Posterior cingulate gyrus (tissue), 11 donors: ENCODE data around the gene PHLPP1.
"Not testable (repeated sequence)": the region's sequence is repeated elsewhere in the genome, so short reads cannot be mapped to it uniquely, and the experiment has no call there.

Source experiments
- DNase-seq, 10 donors: peaks; one replicate each; pipeline versions ENCODE4 v3.0.0 to v3.0.0-alpha.2; 2020 to 2021; ENCODE audit warnings: mixed read lengths in 3 of 10
- intact Hi-C: fragments of 100-400 bp; cut with DNase I; formaldehyde crosslinking; loops from one replicate; pipeline ENCODE4 v1.15.1; 2023

The PHLPP1 gene

DNA sequence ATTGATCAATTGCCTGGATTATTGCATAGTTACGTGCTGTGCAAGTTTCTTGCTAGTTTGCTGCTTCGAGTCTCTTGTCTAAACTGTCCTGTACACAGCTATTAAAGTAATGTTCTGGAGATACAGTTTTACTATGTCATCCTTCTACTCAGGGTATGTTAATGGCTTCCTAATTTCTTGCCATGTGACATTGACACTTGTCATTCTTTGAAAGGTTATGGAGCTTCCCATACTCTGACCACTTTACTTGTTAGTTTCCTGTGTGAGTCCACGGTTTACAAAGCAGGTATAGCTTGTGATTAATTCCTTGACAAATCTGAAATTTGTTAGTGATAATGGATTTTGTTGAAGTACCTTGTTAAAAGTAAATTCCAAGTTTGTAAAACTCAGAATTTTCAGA is 80.5 kb downstream of the PHLPP1 start:
- DNase-seq = no peak
- intact Hi-C loops = no loop called here

DNA sequence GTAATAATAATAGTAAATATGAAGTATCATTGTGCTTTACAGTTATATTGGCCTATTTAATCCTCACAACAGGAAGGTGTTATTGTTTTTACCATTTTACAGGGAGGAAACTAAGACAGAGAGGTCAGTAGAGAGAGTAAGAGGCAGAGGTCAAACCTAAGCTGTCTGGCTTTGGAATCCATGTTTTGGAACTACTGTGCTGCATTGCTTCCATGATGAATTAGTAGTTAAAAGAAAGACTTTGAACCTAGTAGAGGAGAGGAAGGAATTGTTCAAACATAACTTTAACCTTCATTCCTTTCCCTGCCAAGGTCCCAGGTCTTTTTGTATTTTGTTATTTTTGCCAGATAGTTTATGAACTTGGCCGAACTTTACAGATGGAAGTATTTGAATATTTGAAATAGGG is 80.9 kb downstream of the PHLPP1 start:
- intact Hi-C loops = no loop called here

DNA sequence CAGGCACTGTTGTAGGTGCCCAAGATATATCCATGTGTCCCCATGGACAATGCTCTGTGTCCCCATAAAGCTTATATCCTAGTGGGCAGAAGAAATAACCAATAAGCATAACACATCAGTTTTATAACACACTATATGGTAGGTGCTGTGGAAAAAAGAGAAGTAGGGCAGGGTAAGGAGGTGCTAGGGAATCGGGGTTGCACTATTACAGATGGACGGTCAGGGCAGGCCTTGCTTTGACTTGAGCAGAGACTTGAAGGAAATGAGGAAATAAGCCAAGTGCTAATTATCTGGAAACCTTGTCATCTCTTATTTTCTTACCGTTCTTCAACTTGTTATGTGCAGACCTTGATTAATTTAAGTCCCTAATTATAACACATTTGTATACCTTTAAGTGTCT is 82.0 kb downstream of the PHLPP1 start:
- intact Hi-C loops = no loop called here

More for the DNA sequence above, 80.9 kb downstream of the PHLPP1 start:
- DNase-seq = no peak

DNA sequence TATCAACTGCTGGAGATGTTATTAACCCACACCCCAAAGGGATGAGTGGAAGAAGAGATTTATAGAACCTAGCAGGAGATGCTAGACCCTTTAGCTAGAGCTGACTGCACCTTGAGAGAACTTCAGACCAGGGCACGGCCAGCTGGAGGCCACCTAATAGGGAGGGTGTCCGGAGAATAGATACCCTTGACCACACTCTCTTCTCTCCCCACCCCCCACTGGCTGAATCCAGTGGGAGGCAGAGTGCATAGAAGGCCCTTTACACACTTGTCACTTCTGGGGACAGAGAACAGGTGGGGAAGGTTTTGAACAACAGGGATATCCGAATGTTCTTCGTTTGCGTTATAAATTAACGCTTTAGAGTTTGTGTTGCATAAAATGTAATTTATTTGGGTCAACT is 84.6 kb downstream of the PHLPP1 start:
- DNase-seq = peak in 1 of 10 donors; percentile 65
- intact Hi-C loops = loop anchor here (5.0 kb wide), 1 partner anchor 78 kb away; no protein-coding TSS in a partner anchor

More for the DNA sequence above, 82.0 kb downstream of the PHLPP1 start:
- DNase-seq = no peak

GRCh38 chr18:62802523-62802922 is 87.2 kb downstream of the PHLPP1 start:
- intact Hi-C loops = loop anchor here (5.0 kb wide), 1 partner anchor 80 kb away; no protein-coding TSS in a partner anchor
- DNase-seq = no peak

GRCh38 chr18:62807396-62807795 is 92.1 kb downstream of the PHLPP1 start:
- DNase-seq = no peak
- intact Hi-C loops = no loop called here

DNA sequence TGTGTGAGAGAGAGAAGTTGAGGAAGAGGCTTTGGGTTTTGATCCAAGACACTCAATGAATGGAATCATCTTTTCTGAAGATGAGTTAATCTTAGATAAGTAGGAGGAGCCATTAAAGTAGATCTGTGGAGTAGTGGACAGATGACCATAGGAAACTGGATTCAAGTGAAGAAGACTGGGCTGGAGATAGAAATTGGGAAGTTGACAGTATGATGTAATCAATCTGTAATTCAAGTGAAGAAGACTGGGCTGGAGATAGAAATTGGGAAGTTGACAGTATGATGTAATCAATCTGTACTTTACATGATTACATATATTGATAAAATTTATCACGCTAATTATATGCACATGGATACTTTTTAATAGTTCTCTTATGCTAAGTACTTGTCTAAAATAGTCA is 92.8 kb downstream of the PHLPP1 start:
- no peak for DNase-seq
- intact Hi-C loops = no loop called here

DNA sequence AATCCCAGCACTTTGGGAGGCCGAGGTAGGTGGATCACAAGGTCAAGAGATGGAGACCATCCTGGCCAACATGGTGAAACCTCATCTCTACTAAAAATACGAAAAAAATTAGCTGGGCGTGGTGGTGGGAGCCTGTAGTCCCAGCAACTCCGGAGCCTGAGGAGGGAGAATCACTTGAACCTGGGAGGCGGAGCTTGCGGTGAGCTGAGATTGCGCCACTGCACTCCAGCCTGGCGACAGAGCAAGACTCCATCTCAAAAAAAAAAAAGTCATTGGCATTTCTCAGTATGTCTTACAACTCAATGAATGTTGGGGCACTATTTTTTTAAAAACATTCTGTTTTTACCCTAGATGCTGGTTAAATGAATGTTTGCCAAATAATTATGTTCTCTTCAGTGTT is 94.1 kb downstream of the PHLPP1 start:
- DNase-seq, intact Hi-C loops: not testable (repeated sequence)

DNA sequence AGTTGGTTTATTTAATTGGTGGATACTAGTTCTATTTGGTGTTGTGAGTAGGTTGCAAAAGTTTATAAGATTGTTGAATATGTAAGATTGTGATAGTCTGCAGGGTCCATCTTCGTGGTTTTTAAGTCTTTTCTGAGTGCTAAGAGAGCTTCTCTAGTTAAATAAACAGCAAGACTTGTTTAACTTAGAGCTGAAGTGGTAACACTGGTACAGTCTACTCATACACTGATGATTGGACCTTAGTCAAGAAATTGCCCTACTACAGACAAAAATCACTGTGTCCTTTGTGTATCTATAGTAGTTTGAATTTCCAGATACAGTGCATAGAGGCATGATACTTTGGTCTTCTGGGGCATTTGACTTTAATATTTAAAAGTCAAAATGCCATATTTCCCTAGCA is 94.6 kb downstream of the PHLPP1 start:
- intact Hi-C loops = no loop called here
- DNase-seq = no peak

DNA sequence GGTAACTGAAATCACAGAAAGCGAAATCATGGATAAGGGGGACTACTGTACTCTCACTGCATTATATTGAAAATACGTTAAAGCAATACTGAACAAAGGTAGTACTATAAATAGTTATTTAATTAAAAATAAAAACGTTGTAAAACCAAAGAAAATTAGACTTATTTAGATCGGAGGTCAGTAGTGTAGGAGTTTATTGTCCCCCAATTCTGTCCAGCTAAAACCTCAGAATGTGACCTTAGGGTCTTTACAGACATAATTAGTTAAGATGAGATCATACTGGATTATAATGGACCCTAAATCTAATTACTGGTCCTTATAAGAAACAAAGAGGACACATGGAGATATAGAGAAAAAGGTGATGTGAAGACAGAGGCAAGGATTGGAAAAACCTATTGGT is 95.3 kb downstream of the PHLPP1 start:
- DNase-seq = no peak
- intact Hi-C loops = no loop called here

- DNase-seq = no peak
- intact Hi-C loops = no loop called here
Observed at GRCh38 chr18:62811674-62812073, 96.3 kb downstream of the PHLPP1 start.

DNA sequence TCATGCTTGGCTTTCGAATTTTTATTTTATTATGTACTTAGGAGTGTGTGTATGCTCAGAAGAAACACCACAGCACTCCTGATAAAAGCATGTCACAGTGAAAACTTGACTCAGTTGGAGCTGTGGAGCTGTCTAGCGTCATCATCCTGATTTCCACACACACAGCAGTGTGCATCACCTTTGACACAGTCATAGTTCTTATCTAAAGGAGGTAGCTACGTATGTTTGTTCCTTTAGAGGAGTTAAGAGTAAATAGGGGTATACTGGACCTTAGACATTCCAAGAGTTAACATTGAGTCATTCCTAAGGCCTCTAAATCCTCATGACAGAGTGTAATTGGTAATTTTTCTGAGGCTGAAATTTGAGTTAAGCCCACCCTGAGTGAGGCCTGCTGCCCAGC is 96.9 kb downstream of the PHLPP1 start:
- intact Hi-C loops = no loop called here
- DNase-seq = no peak

DNA sequence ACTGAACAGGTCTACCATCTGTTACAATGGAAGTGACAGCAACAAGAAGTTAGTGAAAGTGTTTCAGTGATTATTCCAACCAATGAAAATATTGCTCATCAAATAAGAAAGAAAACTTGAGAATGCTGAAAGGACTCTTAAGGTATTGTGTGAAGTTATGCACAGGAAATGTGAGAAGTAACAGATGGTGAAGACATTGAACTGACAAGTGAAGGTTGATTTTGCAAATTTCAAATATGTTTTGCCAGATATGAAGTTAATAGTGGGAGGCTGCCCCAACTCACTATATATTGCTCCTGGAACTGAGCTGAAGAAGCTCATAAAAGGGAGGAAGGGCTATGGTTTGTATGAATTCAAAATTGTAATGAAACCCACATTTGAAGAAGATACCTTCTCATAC is 97.5 kb downstream of the PHLPP1 start:
- intact Hi-C loops = no loop called here
- no peak for DNase-seq

GRCh38 chr18:62814132-62814759 is 98.9 kb downstream of the PHLPP1 start:
- intact Hi-C loops = no loop called here
- DNase-seq = no peak

- intact Hi-C loops = no loop called here
- DNase-seq = no peak
Observed at GRCh38 chr18:62825382-62825781, 110.0 kb downstream of the PHLPP1 start.

GRCh38 chr18:62827397-62827796 is 112.1 kb downstream of the PHLPP1 start:
- intact Hi-C loops = no loop called here
- DNase-seq = no peak

DNA sequence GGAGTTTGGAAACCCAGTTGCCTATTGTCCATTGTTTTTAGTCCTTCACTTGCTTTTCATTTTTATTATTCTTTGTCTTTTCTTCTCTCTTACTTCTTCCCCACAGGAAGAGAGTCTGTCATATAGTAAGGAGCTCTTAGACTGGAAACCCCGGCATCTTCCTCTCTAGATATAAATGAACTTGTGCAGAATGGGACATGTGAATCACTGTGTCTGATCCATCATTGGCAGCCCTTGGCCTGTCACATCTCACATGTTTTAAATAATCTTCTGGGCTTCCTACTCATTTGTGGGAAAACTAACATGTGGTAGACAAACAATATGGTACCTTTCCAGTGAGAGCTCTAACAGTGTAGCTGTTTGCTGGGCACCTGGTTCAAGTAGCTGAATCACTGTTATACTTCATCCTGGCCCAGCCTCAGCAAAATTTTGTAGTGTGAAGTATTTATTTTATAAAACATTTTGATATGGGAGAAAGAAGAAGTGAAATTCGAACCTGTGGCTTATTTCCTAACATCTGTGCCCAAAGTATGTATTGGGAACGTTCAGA is 112.8 kb downstream of the PHLPP1 start:
- intact Hi-C loops = no loop called here
- DNase-seq = no peak

DNA sequence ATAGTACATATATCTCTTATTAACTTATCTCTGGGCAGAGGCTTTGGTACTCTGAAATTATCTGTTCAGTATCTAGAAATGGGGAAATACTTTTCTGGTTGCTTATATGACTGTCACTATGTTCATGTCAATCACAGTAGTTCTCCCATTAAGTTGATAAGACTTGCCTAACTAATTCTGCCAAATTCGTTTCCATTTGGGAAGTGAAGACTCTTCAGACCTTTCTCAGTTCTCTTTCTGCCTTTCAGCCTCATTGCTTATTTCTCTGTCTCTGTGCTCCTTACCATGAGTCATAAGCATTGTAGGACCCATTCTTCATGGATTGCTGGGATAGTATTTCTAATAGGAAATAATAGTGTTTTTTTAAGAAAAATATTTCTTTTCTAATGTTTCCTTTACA is 113.5 kb downstream of the PHLPP1 start:
- intact Hi-C loops = no loop called here
- no peak for DNase-seq

GRCh38 chr18:62829936-62830335 is 114.6 kb downstream of the PHLPP1 start:
- intact Hi-C loops = no loop called here
- DNase-seq = no peak

DNA sequence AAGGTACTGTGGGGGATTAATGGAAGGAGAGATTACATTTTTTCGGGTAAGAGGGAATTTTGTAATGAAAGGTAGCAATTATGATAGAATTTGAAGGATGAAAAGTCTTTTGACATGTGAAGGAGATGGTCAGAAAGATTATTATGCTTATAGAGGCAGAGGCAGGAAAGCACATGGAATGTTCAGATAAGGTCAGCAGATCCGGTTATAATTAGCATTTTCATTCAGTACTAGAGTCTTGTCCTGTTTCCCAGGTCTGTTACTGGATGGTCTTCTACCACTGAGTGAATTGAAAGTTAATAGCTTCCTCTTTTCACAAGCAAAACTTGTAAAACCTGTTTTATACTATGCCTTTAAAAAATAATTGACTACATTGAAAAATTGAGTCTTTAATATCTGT is 116.9 kb downstream of the PHLPP1 start:
- DNase-seq = no peak
- intact Hi-C loops = no loop called here

- DNase-seq = no peak
- intact Hi-C loops = no loop called here
Observed at GRCh38 chr18:62833494-62833893, 118.2 kb downstream of the PHLPP1 start.

DNA sequence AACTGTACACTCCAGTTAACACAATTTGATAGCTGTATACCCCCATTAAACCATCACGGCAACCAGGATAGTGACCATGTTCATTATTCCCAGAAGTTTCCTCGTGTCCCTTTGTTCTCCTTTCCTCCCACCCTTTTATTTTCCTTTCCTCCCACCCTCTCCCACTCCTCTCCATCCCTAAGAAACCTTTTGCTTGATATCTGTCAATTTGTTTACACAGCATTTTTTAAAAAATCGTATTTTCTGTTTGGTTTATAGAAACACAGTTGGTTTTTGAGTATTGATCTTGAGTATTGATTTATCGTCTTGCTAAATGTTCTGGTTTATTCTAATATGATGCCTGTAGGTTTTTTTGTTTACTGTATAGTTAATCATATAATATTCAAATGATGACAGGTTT is 119.4 kb downstream of the PHLPP1 start:
- no peak for DNase-seq
- intact Hi-C loops = no loop called here

DNA sequence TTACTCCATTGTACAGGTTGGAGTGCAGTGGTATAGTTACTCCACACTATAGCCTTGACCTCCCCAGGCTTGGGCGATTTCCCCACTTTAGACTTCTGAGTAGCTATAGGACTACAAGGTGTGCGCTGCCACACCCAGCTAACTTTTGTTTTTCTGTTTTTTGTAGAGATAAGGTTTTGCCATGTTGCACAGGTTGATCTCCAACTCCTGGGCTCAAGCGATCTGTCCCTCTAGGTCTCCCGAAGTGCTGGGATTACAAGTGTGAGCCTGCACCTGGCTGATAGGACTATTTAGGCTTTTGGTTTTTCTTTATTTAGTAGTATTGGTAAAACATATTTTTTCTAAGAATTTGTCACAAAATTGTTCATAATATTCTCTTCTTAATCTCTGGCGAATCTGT is 121.7 kb downstream of the PHLPP1 start:
- no peak for DNase-seq
- intact Hi-C loops = no loop called here
